Measurements from ENCODE around the gene STMN3. TPM values are rescaled to one million over a fixed set of nuclear protein-coding genes. Genes with fewer than 3 reads are reported as not detected.
"Not testable (repeated sequence)": the region's sequence is repeated elsewhere in the genome, so short reads cannot be mapped to it uniquely, and the experiment has no call there.

STMN3 gene
- total and polyA plus RNA-seq, 2 of the 8 experiments (the other 6 are each of a cell fraction or from before 2014, with no cell fraction given), result 51.5 to 63.1 TPM

- not testable (repeated sequence) for H3K36me3 ChIP-seq (ENCODE audit: control insufficient read depth in 2 of 4, insufficient read depth in 4 of 4, low read length in 3 of 4); H3K4me2 ChIP-seq (ENCODE audit: insufficient read depth in 1 of 2, low read depth in 2 of 2, low read length in 2 of 2); H2BK5ac ChIP-seq (ENCODE audit: low read depth, low read length); H3K27me3 ChIP-seq (replicated peaks in 1 of 4; ENCODE audit: control insufficient read depth in 3 of 4, extremely low read depth in 1 of 4, insufficient read depth in 3 of 4, low read length in 3 of 4); H4K20me1 ChIP-seq (replicated peaks in 1 of 2; ENCODE audit: control insufficient read depth in 1 of 2, insufficient read depth in 2 of 2, low read length in 2 of 2); H3K79me1 ChIP-seq (ENCODE audit: low read depth, low read length); H3K56ac ChIP-seq (replicated peaks; ENCODE audit: insufficient read length, low read depth, low read length); H2BK15ac ChIP-seq (ENCODE audit: low read length); H3K23me2 ChIP-seq (ENCODE audit: low read depth, low read length); H4K8ac ChIP-seq (ENCODE audit: extremely low read depth, insufficient read depth, low read length); FAIRE-seq; H3K4me1 ChIP-seq (replicated peaks in 1 of 4; ENCODE audit: control insufficient read depth in 3 of 4, insufficient read depth in 4 of 4, low read length in 3 of 4); H2AFZ ChIP-seq (ENCODE audit: low read length); H3K9me3 ChIP-seq (ENCODE audit: insufficient read depth in 2 of 2, low read depth in 1 of 2, low read length in 1 of 2); H2BK12ac ChIP-seq (ENCODE audit: low read depth, low read length); H2BK20ac ChIP-seq (ENCODE audit: low read length); DNase-seq (ENCODE audit: low read depth in 1 of 2, low spot score in 2 of 2); H3K79me2 ChIP-seq (ENCODE audit: control insufficient read depth in 1 of 2, insufficient read depth in 2 of 2, low read length in 2 of 2); H3K14ac ChIP-seq (ENCODE audit: insufficient read length); H4K91ac ChIP-seq (replicated peaks; ENCODE audit: insufficient read length, low read length); H3K18ac ChIP-seq (ENCODE audit: extremely low read depth, low read length); H4K5ac ChIP-seq (ENCODE audit: insufficient read length, low read depth, low read length); H3K9ac ChIP-seq (replicated peaks in 1 of 4; ENCODE audit: extremely low read depth in 1 of 4, low read depth in 3 of 4, low read length in 3 of 4); H3K27ac ChIP-seq (ENCODE audit: low read depth, low read length); H2AK5ac ChIP-seq (ENCODE audit: low read depth, low read length); H3K4me3 ChIP-seq (ENCODE audit: extremely low read depth in 1 of 4, insufficient read depth in 2 of 4, low read depth in 3 of 4, low read length in 4 of 4); H3K4ac ChIP-seq (replicated peaks; ENCODE audit: insufficient read length, low read depth, low read length); H3K23ac ChIP-seq (ENCODE audit: insufficient read length); H2BK120ac ChIP-seq (replicated peaks; ENCODE audit: low read depth, low read length)
- ChIA-PET POLR2A (ENCODE audit: partially characterized antibody) (interaction anchor here (0.8 to 1.5 kb wide), 2 partner anchors 10 to 27 kb away, joined by 3 to 6 read pairs; partner anchors contain the start of gene RTEL1), CTCF (ENCODE audit: partially characterized antibody) (interaction anchor here (0.8 to 5.3 kb wide), 4 partner anchors 12 to 17 kb away, joined by 3 to 28 read pairs (median 4); no protein-coding TSS in a partner anchor)
- 91% methylated on average over 6 of the region's 6 CpGs; no CpG with 5 or more reads in 1 of the 2 experiments for WGBS, 2 experiments (ENCODE audit: extremely low coverage in 1 of 2, insufficient coverage in 1 of 2, insufficient read length in 1 of 2, insufficient replicate concordance in 2 of 2, low coverage in 1 of 2, low lambda C conversion rate in 2 of 2, missing lambda C conversion rate in 1 of 2)
Measured at GRCh38 chr20:63630956-63631355, 22.3 kb downstream of the STMN3 start.

All from H1 (cell line).